Measurements from ENCODE around the gene SPTB.

GRCh38 chr14:64815257-64815656, 64.5 kb downstream of the SPTB start:
- no peak for TF ChIP-seq CTCF (IDR thresholded peaks at IDR 0.05; ENCODE audit: low read depth, low read length, poor library complexity, severe bottlenecking)
- TF ChIP-seq EZH2phosphoT487 (IDR thresholded peaks at IDR 0.05; ENCODE audit: borderline replicate concordance, low read length): no peak

Data from DOHH2 (cell line).